HL-60/S4 (cell line): ENCODE measurements around the gene PMPCB.
"Not testable (repeated sequence)": the region's sequence is repeated elsewhere in the genome, so short reads cannot be mapped to it uniquely, and the experiment has no call there.

ENCODE experiments used
- in situ Hi-C: fragments of 300-500 bp; cut with MboI; formaldehyde crosslinking; loops from 2 replicates; pipeline ENCODE4 v1.14.3; 2022; ENCODE audit warnings: low sequenced_read_pairs

PMPCB gene

GRCh38 chr7:103296901-103297836 is at the start of gene PMPCB:
Gene PMPCB, plus strand, starts transcription at chr7:103297435. Its CDS starts 25 bp downstream, at chr7:103297460.
- in situ Hi-C loops = no loop called here

- in situ Hi-C loops = not testable (repeated sequence)
Measured at GRCh38 chr7:103253699-103254506, 43.3 kb upstream of the PMPCB start.

GRCh38 chr7:103264054-103264453 is 33.2 kb upstream of the PMPCB start:
- in situ Hi-C loops = not testable (repeated sequence)

GRCh38 chr7:103266229-103266628 is 31.0 kb upstream of the PMPCB start:
- in situ Hi-C loops = not testable (repeated sequence)

- in situ Hi-C loops = not testable (repeated sequence)
Measured at GRCh38 chr7:103273374-103273773, 23.9 kb upstream of the PMPCB start.

GRCh38 chr7:103274867-103275266 is 22.4 kb upstream of the PMPCB start:
- in situ Hi-C loops = not testable (repeated sequence)

- in situ Hi-C loops = not testable (repeated sequence)
Measured at GRCh38 chr7:103278195-103278594, 19.0 kb upstream of the PMPCB start.

GRCh38 chr7:103279636-103279962 is 17.6 kb upstream of the PMPCB start:
- in situ Hi-C loops = not testable (repeated sequence)

GRCh38 chr7:103279963-103280802 is 17.1 kb upstream of the PMPCB start:
- in situ Hi-C loops = not testable (repeated sequence)

GRCh38 chr7:103280803-103281155 is 16.5 kb upstream of the PMPCB start:
- in situ Hi-C loops = not testable (repeated sequence)

GRCh38 chr7:103282802-103283427 is 14.3 kb upstream of the PMPCB start:
- in situ Hi-C loops = not testable (repeated sequence)

- in situ Hi-C loops = no loop called here
Measured at GRCh38 chr7:103292122-103292521, 5.1 kb upstream of the PMPCB start.

GRCh38 chr7:103293526-103293925 is 3.7 kb upstream of the PMPCB start:
- in situ Hi-C loops = no loop called here

GRCh38 chr7:103297837-103298179 is 573 bp downstream of the PMPCB start:
- in situ Hi-C loops = no loop called here

GRCh38 chr7:103299660-103300059 is 2.4 kb downstream of the PMPCB start:
- in situ Hi-C loops = no loop called here

GRCh38 chr7:103301441-103301840 is 4.2 kb downstream of the PMPCB start:
- in situ Hi-C loops = no loop called here

- in situ Hi-C loops = no loop called here
Measured at GRCh38 chr7:103307503-103308231, 10.4 kb downstream of the PMPCB start.

- in situ Hi-C loops = no loop called here
Measured at GRCh38 chr7:103314852-103315251, 17.6 kb downstream of the PMPCB start.

- in situ Hi-C loops = no loop called here
Measured at GRCh38 chr7:103316380-103316941, 19.2 kb downstream of the PMPCB start.

GRCh38 chr7:103317009-103317408 is 19.8 kb downstream of the PMPCB start:
- in situ Hi-C loops = no loop called here
